Measurements from ENCODE around the gene HERC2.

The HERC2 gene

GRCh38 chr15:28082891-28083684, 238.9 kb downstream of the HERC2 start:
- TF ChIP-seq EZH2 (IDR thresholded peaks at IDR 0.05; ENCODE audit: borderline replicate concordance, low read length), result no peak
- no peak for TF ChIP-seq CTCF (IDR thresholded peaks at IDR 0.05; ENCODE audit: low read length)
- H3K4me2 ChIP-seq (ENCODE audit: low read length), result no peak overlapping the region
- H3K9ac ChIP-seq (ENCODE audit: low read length), result no peak overlapping the region
- no peaks in the 10 kb centered on the region for H3K79me2 ChIP-seq (ENCODE audit: insufficient read depth, low read length)
- H3K4me1 ChIP-seq (ENCODE audit: insufficient read depth, low read length, severe bottlenecking), result no peaks in the 10 kb centered on the region
- H2AFZ ChIP-seq (ENCODE audit: low read length), result no peak overlapping the region
- no peak overlapping the region for H3K4me3 ChIP-seq (ENCODE audit: low read depth, low read length, poor library complexity, severe bottlenecking)
- no peaks in the 10 kb centered on the region for H3K9me3 ChIP-seq (ENCODE audit: low read length)
- no peaks in the 10 kb centered on the region for H3K27me3 ChIP-seq (ENCODE audit: insufficient read depth, low read length)
- H3F3A ChIP-seq (ENCODE audit: insufficient read depth, low read length), result no peaks in the 10 kb centered on the region
- no peaks in the 10 kb centered on the region for H4K20me1 ChIP-seq (ENCODE audit: insufficient read depth, low read length)
- H3K27ac ChIP-seq (ENCODE audit: low read depth, low read length, poor library complexity, severe bottlenecking), result no peak overlapping the region
- H3K36me3 ChIP-seq (ENCODE audit: insufficient read depth, low read length), result no peaks in the 10 kb centered on the region
- no peaks in the 10 kb centered on the region for H3K9me2 ChIP-seq (ENCODE audit: low read depth, low read length)

GRCh38 chr15:28081594-28081993, 240.4 kb downstream of the HERC2 start:
- Histone ChIP-seq H3K79me2 (ENCODE audit: insufficient read depth, low read length) (no peaks in the 10 kb centered on the region), H3K4me1 (ENCODE audit: insufficient read depth, low read length, severe bottlenecking) (no peaks in the 10 kb centered on the region), H3K27ac (ENCODE audit: low read depth, low read length, poor library complexity, severe bottlenecking) (no peak overlapping the region), H3F3A (ENCODE audit: insufficient read depth, low read length) (no peaks in the 10 kb centered on the region), H3K4me3 (ENCODE audit: low read depth, low read length, poor library complexity, severe bottlenecking) (no peak overlapping the region), H3K9ac (ENCODE audit: low read length) (no peak overlapping the region), H3K27me3 (ENCODE audit: insufficient read depth, low read length) (no peaks in the 10 kb centered on the region), H3K9me2 (ENCODE audit: low read depth, low read length) (no peaks in the 10 kb centered on the region), H3K4me2 (ENCODE audit: low read length) (no peak overlapping the region), H4K20me1 (ENCODE audit: insufficient read depth, low read length) (no peaks in the 10 kb centered on the region), H2AFZ (ENCODE audit: low read length) (no peak overlapping the region), H3K36me3 (ENCODE audit: insufficient read depth, low read length) (no peaks in the 10 kb centered on the region), H3K9me3 (ENCODE audit: low read length) (no peaks in the 10 kb centered on the region)
- TF ChIP-seq CTCF (IDR thresholded peaks at IDR 0.05; ENCODE audit: low read length), result no peak
- TF ChIP-seq EZH2 (IDR thresholded peaks at IDR 0.05; ENCODE audit: borderline replicate concordance, low read length), result no peak

GRCh38 chr15:28080386-28080785, 241.6 kb downstream of the HERC2 start:
- TF ChIP-seq CTCF (IDR thresholded peaks at IDR 0.05; ENCODE audit: low read length) (no peak), EZH2 (IDR thresholded peaks at IDR 0.05; ENCODE audit: borderline replicate concordance, low read length) (no peak)
- H2AFZ ChIP-seq (ENCODE audit: low read length), result no peak overlapping the region

More at GRCh38 chr15:28080386-28080785, 241.6 kb downstream of the HERC2 start:
- H4K20me1 ChIP-seq (ENCODE audit: insufficient read depth, low read length), result no peaks in the 10 kb centered on the region
- H3K4me1 ChIP-seq (ENCODE audit: insufficient read depth, low read length, severe bottlenecking), result no peaks in the 10 kb centered on the region
- H3K9me3 ChIP-seq (ENCODE audit: low read length), result no peaks in the 10 kb centered on the region
- H3K36me3 ChIP-seq (ENCODE audit: insufficient read depth, low read length), result no peaks in the 10 kb centered on the region
- no peak overlapping the region for H3K9ac ChIP-seq (ENCODE audit: low read length)
- no peak overlapping the region for H3K4me3 ChIP-seq (ENCODE audit: low read depth, low read length, poor library complexity, severe bottlenecking)
- H3K79me2 ChIP-seq (ENCODE audit: insufficient read depth, low read length), result no peaks in the 10 kb centered on the region
- no peak overlapping the region for H3K4me2 ChIP-seq (ENCODE audit: low read length)
- no peaks in the 10 kb centered on the region for H3K27me3 ChIP-seq (ENCODE audit: insufficient read depth, low read length)
- no peaks in the 10 kb centered on the region for H3F3A ChIP-seq (ENCODE audit: insufficient read depth, low read length)
- no peak overlapping the region for H3K27ac ChIP-seq (ENCODE audit: low read depth, low read length, poor library complexity, severe bottlenecking)
- H3K9me2 ChIP-seq (ENCODE audit: low read depth, low read length), result no peaks in the 10 kb centered on the region

All from OCI-LY1 (cell line).